K562 (cell line): Measurements from ENCODE around the gene ABCC9. TPM values are rescaled to one million over a fixed set of nuclear protein-coding genes. Genes with fewer than 3 reads are reported as not detected.

Experiments used
- ATAC-seq: fragments of 200-7000 bp; cut with Tn5 transposase; 3 replicates; pipeline ENCODE4 v1.9.1; 2020; ENCODE audit warnings: moderate library complexity
- BruUV-seq: library from RNA; stranded (reverse); fragments of 400-500 nt; replicated peaks from 2 replicates; lab custom pipeline; 2021; lab: Mats Ljungman, UMichigan
- CTCF ChIA-PET: fragments of 300-600 bp; formaldehyde crosslinking; extraction: SDS; loops from one replicate; lab custom pipeline; 2021; ENCODE audit warnings: low intra/inter-chr PET ratio; lab: Yijun Ruan, JAX
- POLR2A ChIA-PET: fragments of 300-600, 350-650 bp; sonication (Branson Sonifier 250); formaldehyde crosslinking; extraction: SDS; loops from one replicate; lab custom pipeline; 2021; ENCODE audit warnings: antibody characterized with exemption, inconsistent platforms; lab: Yijun Ruan, JAX
- DNase-seq, 4 experiments: peaks; one replicate each; pipeline versions ENCODE4 v3.0.0 to v3.0.0-alpha.2; 2011 to 2018; ENCODE audit warnings: low spot score in 3 of 4, mixed read lengths in 3 of 4; ENCODE audit errors: extremely low read depth in 1 of 4
- FAIRE-seq: peaks from 2 replicates; lab custom pipeline; 2011; peaks lifted over from hg19 to GRCh38; lab: Jason Lieb, UNC
- H2AFZ ChIP-seq: 2 replicates; pipeline ENCODE4 v1.6.0; 2011; ENCODE audit warnings: low read depth, low read length, control low read depth, inconsistent platforms
- H3K27ac ChIP-seq: fragments of 200-600 bp; 3 replicates; pipeline ENCODE4 v1.8.0; 2011; ENCODE audit warnings: low read depth, mild to moderate bottlenecking, control low read depth, inconsistent platforms, low read length, moderate library complexity, mixed read lengths; ENCODE audit errors: extremely low read depth
- H3K27me3 ChIP-seq, 2 experiments: fragments of 300-600 bp in 1 of 2; 2 replicates in 1 of 2; 3 replicates in 1 of 2; pipeline versions ENCODE4 v1.6.0 to v1.8.0; 2011; ENCODE audit warnings: inconsistent platforms in 2 of 2, low read length in 2 of 2, mild to moderate bottlenecking in 1 of 2, mixed read lengths in 1 of 2, moderate library complexity in 1 of 2; ENCODE audit not compliant: control insufficient read depth in 2 of 2, insufficient read depth in 2 of 2
- H3K36me3 ChIP-seq: fragments of 300-600 bp; 3 replicates; pipeline ENCODE4 v1.8.0; 2011; ENCODE audit warnings: mild to moderate bottlenecking, low read length, inconsistent platforms; ENCODE audit not compliant: control insufficient read depth, insufficient read depth
- H3K4me1 ChIP-seq, 2 experiments: fragments of 200-600 bp in 1 of 2; replicated peaks in 1 of 2; 2 replicates in 1 of 2; 3 replicates in 1 of 2; pipeline versions ENCODE4 v1.5.1 to v1.8.0; 2011; ENCODE audit warnings: inconsistent platforms in 2 of 2, low read length in 2 of 2, mild to moderate bottlenecking in 1 of 2, mixed read lengths in 1 of 2, moderate library complexity in 1 of 2; ENCODE audit not compliant: control insufficient read depth in 2 of 2, insufficient read depth in 2 of 2
- H3K4me2 ChIP-seq: 2 replicates; pipeline ENCODE4 v1.6.1; 2011; ENCODE audit warnings: low read length, control low read depth, inconsistent platforms, mixed read lengths; ENCODE audit not compliant: insufficient read depth
- H3K4me3 ChIP-seq: fragments of 200-600 bp; sonication (generic), shearing (Covaris generic); 2 replicates; pipeline ENCODE4 v1.5.1; 2016; ENCODE audit warnings: control low read depth, inconsistent platforms
- H3K79me2 ChIP-seq: fragments of 200-600 bp; 3 replicates; pipeline ENCODE4 v1.8.0; 2011; ENCODE audit warnings: low read length, inconsistent platforms; ENCODE audit not compliant: control insufficient read depth, insufficient read depth
- H3K9ac ChIP-seq, 2 experiments: 2 replicates each; pipeline versions ENCODE4 v1.6.0 to v1.6.1; 2011; ENCODE audit warnings: low read depth in 2 of 2, low read length in 2 of 2, control low read depth in 1 of 2, inconsistent platforms in 1 of 2, mild to moderate bottlenecking in 1 of 2, mixed read lengths in 1 of 2; ENCODE audit not compliant: insufficient read depth in 1 of 2
- H3K9me1 ChIP-seq: one replicate; pipeline ENCODE4 v1.6.0; 2011; ENCODE audit warnings: inconsistent platforms, mild to moderate bottlenecking, low read length, moderate library complexity; ENCODE audit not compliant: control insufficient read depth, insufficient read depth
- H3K9me3 ChIP-seq: replicated peaks from 2 replicates; pipeline ENCODE4 v1.5.1; 2011; ENCODE audit warnings: low read depth, low read length, inconsistent platforms; ENCODE audit not compliant: control insufficient read depth, insufficient read depth
- H4K20me1 ChIP-seq: replicated peaks from 2 replicates; pipeline ENCODE4 v1.6.1; 2011; ENCODE audit warnings: low read length, inconsistent platforms, mixed read lengths; ENCODE audit not compliant: control insufficient read depth, insufficient read depth
- CTBP1 ChIP-seq: fragments of 450-650 bp; IDR thresholded peaks from 2 replicates; pipeline ENCODE4 v1.6.1; 2016; ENCODE audit warnings: borderline replicate concordance
- EHMT2 ChIP-seq: fragments of 450-650 bp; IDR thresholded peaks from 2 replicates; pipeline ENCODE4 v1.6.1; 2018; ENCODE audit warnings: antibody characterized with exemption
- HDAC1 ChIP-seq, 2 experiments: fragments of 450-650 bp; IDR thresholded peaks; 2 replicates each; pipeline ENCODE4 v1.6.1; 2016 to 2017; ENCODE audit warnings: inconsistent platforms in 1 of 2, mild to moderate bottlenecking in 1 of 2, moderate library complexity in 1 of 2
- HDAC2 ChIP-seq: fragments of 450-650 bp; IDR thresholded peaks from 2 replicates; pipeline ENCODE4 v1.6.1; 2016; ENCODE audit warnings: mild to moderate bottlenecking
- HEY1 ChIP-seq: fragments of 250-450 bp; sonication (Bioruptor Pico); IDR thresholded peaks from 2 replicates; pipeline ENCODE4 v1.5.0; 2020; ENCODE audit warnings: mild to moderate bottlenecking, moderate library complexity, borderline replicate concordance
- MXD1 ChIP-seq: fragments of 250-450 bp; sonication (Bioruptor Pico); IDR thresholded peaks from 2 replicates; pipeline ENCODE4 v1.8.0; 2021; ENCODE audit warnings: borderline replicate concordance, mild to moderate bottlenecking, moderate library complexity; ENCODE audit not compliant: poor library complexity, severe bottlenecking
- NCOR1 ChIP-seq: fragments of 450-650 bp; IDR thresholded peaks from 2 replicates; pipeline ENCODE4 v1.6.1; 2016; ENCODE audit warnings: mild to moderate bottlenecking, moderate library complexity
- RBFOX2 ChIP-seq: fragments of 200-400 bp; formaldehyde crosslinking; IDR thresholded peaks from 2 replicates; pipeline ENCODE4 v1.6.1; 2017; ENCODE audit warnings: low read depth, mild to moderate bottlenecking, low read length, moderate library complexity
- SETDB1 ChIP-seq: IDR thresholded peaks from one replicate; pipeline ENCODE4 v1.6.1; 2012; ENCODE audit warnings: low read length, control low read depth, inconsistent platforms
- SMARCB1 ChIP-seq: IDR thresholded peaks from 2 replicates; pipeline ENCODE4 v1.6.1; 2011; ENCODE audit warnings: improper control_type of control experiment, low read depth; ENCODE audit not compliant: insufficient read length
- TGIF2 ChIP-seq: sonication (generic); formaldehyde crosslinking; IDR thresholded peaks from 2 replicates; pipeline ENCODE4 v1.8.1; 2022; ENCODE audit warnings: mild to moderate bottlenecking, missing genetic modification reagents, moderate library complexity
- ZBTB43 ChIP-seq: sonication (generic); formaldehyde crosslinking; IDR thresholded peaks from 2 replicates; pipeline ENCODE4 v1.8.0; 2023; ENCODE audit warnings: mild to moderate bottlenecking, missing genetic modification reagents
- ZKSCAN3 ChIP-seq: fragments of 250-450 bp; sonication (Bioruptor Pico); IDR thresholded peaks from 2 replicates; pipeline ENCODE4 v1.4.0; 2020
- ZNF133 ChIP-seq: fragments of 250-450 bp; sonication (Bioruptor Pico); IDR thresholded peaks from 2 replicates; pipeline ENCODE4 v1.4.0; 2020; ENCODE audit warnings: mild to moderate bottlenecking
- ZNF445 ChIP-seq: fragments of 250-450 bp; sonication (Bioruptor Pico); IDR thresholded peaks from 2 replicates; pipeline ENCODE4 v1.4.0; 2020; ENCODE audit warnings: low read depth, mild to moderate bottlenecking, moderate library complexity
- ZNF512 ChIP-seq: IDR thresholded peaks from 2 replicates; pipeline ENCODE4 v1.6.1; 2016; ENCODE audit warnings: missing genetic modification characterization, missing compliant biosample characterization
- WGBS: fragments of 100-300 bp; shearing (Covaris generic); methylation state at CpG from one replicate; pipeline ENCODE4 v1.1.6; 2016; ENCODE audit warnings: low coverage, mixed read lengths; ENCODE audit not compliant: insufficient coverage; ENCODE audit errors: missing lambda C conversion rate; 5-methylcytosine and 5-hydroxymethylcytosine counted together
- in situ Hi-C: fragments of 300-500 bp; cut with MboI; formaldehyde crosslinking; loops from 4 replicates; pipeline ENCODE4 v1.15.0; 2018; ENCODE audit warnings: inconsistent platforms, mixed read lengths
- intact Hi-C: fragments of 100-400 bp; cut with micrococcal nuclease; formaldehyde crosslinking; loops from 2 replicates; pipeline ENCODE4 v1.14.2; 2022
- polyA plus RNA-seq, 8 experiments: library from polyadenylated mRNA; depleted of rRNA in 4 of 8; stranded (reverse) in 5 of 8; unstranded in 3 of 8; fragments of >200 nt; fragmentation: Nextera tagmentation in 2 of 8; fragmentation: Illumina TruSeq in 1 of 8; extraction: Ambion mirVana in 2 of 8; extraction: Trizol in 1 of 8; gene quantifications; 2 replicates each; pipeline versions ENCODE4 v1.2.1 to v1.2.3, GENCODE V29; 2011 to 2014; ENCODE audit warnings: inconsistent platforms in 1 of 8, missing spikeins in 1 of 8
- total RNA-seq, 7 experiments: library from RNA; depleted of rRNA in 6 of 7; stranded (reverse); fragments of >200 nt in 6 of 7; fragmentation: Illumina TruSeq in 2 of 7; extraction: Trizol in 2 of 7; gene quantifications; 2 replicates each; pipeline versions ENCODE4 v1.2.1 to v1.2.3, GENCODE V29; 2011 to 2021; ENCODE audit warnings: low replicate concordance in 1 of 7

The ABCC9 gene
- total and polyA plus RNA-seq, 9 of the 15 experiments (the other 6 are each of a cell fraction or from before 2014, with no cell fraction given), result 0.05 to 0.40 (median 0.18) TPM

GRCh38 chr12:21893924-21894323 is 47.3 kb downstream of the ABCC9 start:
- Histone ChIP-seq H3K27ac (no peak overlapping the region), H3K9me1 (no peaks in the 10 kb centered on the region), H3K4me3 (no peak overlapping the region), H3K79me2 (no peaks in the 10 kb centered on the region), H3K36me3 (no peaks in the 10 kb centered on the region), H3K4me1 (no peaks in the 10 kb centered on the region), H3K9me3 (no peaks in the 10 kb centered on the region; the same call in 1 of the 2 replicates), H4K20me1 (no peaks in the 10 kb centered on the region), H3K9ac (no peak overlapping the region), H3K27me3 (no peaks in the 10 kb centered on the region), H2AFZ (no peak overlapping the region), H3K4me2 (no peak overlapping the region)
- CTCF ChIA-PET, result no interaction called here
- WGBS, result 19% methylated on average over 4 of the region's 4 CpGs
- FAIRE-seq (no peak), DNase-seq (no peak), ATAC-seq (no peak)
- TF ChIP-seq CTBP1 (no peak), ZNF133 (no peak), RBFOX2 (no peak), ZNF445 (CRISPR knock-in tag) (no peak), ZNF512 (tag) (no peak)
- BruUV-seq, result no TSS peak
- intact Hi-C loops, result no loop called here
- in situ Hi-C loops, result no loop called here
- POLR2A ChIA-PET, result no interaction called here

GRCh38 chr12:21892341-21892740 is 48.9 kb downstream of the ABCC9 start:
- H3K27me3 ChIP-seq, result no peaks in the 10 kb centered on the region
- DNase-seq, result no peak
- no peaks in the 10 kb centered on the region; the same call in 1 of the 2 replicates for H3K9me3 ChIP-seq
- in situ Hi-C loops (no loop called here), intact Hi-C loops (no loop called here)
- H2AFZ ChIP-seq, result no peak overlapping the region
- H3K4me1 ChIP-seq, result no peaks in the 10 kb centered on the region
- ChIA-PET POLR2A (no interaction called here), CTCF (no interaction called here)
- H3K9ac ChIP-seq, result no peak overlapping the region
- WGBS, result 0% methylated on average over 1 of the region's 1 CpG
- FAIRE-seq, result no peak
- no peaks in the 10 kb centered on the region for H3K36me3 ChIP-seq
- H3K4me2 ChIP-seq, result no peak overlapping the region
- no peaks in the 10 kb centered on the region for H4K20me1 ChIP-seq
- H3K27ac ChIP-seq, result no peak overlapping the region
- ATAC-seq, result no peak
- H3K9me1 ChIP-seq, result no peaks in the 10 kb centered on the region
- H3K79me2 ChIP-seq, result no peaks in the 10 kb centered on the region
- H3K4me3 ChIP-seq, result no peak overlapping the region
- no TSS peak for BruUV-seq
- no peak for TF ChIP-seq EHMT2
- no peak for TF ChIP-seq NCOR1
- TF ChIP-seq ZKSCAN3 (CRISPR knock-in tag), result no peak
- TF ChIP-seq MXD1 (CRISPR knock-in tag), result no peak
- no peak for TF ChIP-seq HEY1 (CRISPR knock-in tag)
- no peak for TF ChIP-seq TGIF2 (CRISPR knock-in tag)
- TF ChIP-seq SETDB1, result no peak
- no peak for TF ChIP-seq HDAC1 (IDR thresholded peaks at IDR 0.05)
- TF ChIP-seq HDAC2, result no peak
- TF ChIP-seq ZBTB43 (CRISPR knock-in tag), result no peak
- TF ChIP-seq SMARCB1, result no peak
